Kidney tubule cell (primary cell): ENCODE results near the gene ZC3H15.

ENCODE experiments used
- DNase-seq: peaks from one replicate; pipeline ENCODE4 v3.0.0-alpha.2; 2018; ENCODE audit warnings: low spot score

The ZC3H15 gene

DNA sequence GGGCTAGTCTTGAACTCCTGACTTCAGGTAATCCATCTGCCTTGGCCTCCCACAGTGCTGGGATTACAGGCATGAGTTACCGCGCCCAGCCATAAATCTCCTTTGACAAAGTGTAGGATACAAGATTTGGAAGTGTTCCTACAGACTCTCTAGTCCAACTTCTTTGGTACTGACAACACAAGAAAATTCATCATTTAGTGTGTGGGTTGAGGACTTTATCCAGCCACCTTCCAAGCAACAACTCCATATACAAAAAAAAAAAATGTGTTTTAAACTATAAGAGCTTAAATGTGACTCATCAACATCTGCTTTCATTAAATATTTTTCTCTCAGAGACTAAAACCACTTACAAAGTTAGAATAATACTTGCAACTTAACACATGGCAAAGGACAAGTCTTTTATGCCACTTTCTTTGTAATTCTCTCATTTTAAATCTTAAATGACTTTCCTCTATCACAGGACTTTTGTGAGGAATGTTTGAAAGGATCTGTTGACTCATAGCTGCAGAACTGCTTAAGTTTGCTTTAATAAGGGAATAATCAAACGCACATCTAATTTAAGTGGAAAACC lies 57.6 kb downstream of the ZC3H15 start:
- DNase-seq, result peak; percentile 69

DNA sequence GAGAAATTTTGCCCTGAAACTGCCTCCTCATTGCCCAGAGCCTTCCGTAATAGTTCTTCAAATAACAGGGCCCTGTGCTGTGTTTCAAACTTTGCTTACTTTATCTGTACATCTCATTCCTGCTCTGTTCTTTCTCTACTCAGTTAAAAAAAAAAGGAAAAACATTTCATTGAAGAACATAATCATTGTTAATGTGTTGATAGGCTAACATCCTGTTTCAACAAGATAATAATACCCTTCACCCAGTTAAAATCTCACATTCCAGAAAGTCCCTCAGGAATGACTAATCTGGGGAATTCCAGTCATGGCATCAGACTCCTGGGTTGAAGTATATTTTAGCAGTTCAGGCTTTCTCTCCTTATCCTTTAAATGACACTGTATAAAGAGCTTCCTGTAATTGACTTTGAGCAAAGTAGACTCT lies 58.2 kb downstream of the ZC3H15 start:
- DNase-seq, result peak; percentile 96

DNA sequence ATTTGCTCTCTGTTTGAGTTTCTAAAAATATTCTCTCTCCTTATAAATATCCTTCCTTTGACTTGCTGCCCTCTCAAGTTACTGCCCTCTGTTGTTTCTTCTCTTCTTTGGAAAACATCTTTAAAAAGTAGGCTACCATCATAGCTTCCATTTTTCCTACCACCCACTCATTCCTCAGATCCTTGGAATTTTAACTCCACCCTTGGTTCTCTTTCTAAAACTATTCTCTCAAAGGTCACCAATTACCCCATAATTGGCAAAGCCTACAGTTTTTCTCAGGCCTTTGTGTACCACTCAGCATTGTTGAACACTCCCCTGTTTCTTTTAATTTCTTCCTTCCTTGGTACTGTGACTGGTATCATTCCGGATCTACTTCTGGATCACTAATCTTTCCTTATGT lies 60.8 kb downstream of the ZC3H15 start:
- DNase-seq, result no peak

DNA sequence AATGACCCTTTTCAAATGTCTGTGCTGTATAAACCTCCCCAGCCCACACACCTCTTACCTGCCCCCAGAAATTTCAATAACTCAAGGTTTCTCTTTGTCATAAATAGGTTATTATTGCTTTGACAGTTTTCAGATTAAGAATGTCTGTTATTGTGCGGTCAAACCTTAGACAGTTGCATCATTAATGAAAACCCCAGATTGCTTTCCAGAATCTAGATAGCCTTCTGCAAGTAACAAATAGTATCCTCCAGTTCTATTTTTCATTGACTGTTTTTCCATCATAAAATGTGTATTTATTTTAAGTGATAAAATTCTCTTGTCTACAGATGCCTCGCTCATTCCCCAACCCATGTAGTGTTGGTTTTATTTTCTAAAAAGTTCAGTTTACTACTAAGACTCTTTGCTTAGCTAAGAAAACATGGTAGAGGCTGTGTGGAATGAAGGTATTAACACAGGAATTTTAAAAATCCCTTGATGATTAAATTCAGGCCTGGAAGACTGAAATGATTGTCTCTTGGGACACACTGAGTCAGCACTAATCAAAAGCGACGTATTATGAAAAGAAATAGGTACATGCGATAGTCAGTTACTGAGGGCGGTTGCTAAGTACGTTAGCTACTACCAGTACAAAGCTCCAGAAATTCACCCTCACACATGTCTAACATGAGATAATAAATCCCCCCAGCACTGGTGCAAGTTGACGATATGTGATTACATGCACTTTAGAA lies 65.4 kb downstream of the ZC3H15 start:
- DNase-seq, result no peak

DNA sequence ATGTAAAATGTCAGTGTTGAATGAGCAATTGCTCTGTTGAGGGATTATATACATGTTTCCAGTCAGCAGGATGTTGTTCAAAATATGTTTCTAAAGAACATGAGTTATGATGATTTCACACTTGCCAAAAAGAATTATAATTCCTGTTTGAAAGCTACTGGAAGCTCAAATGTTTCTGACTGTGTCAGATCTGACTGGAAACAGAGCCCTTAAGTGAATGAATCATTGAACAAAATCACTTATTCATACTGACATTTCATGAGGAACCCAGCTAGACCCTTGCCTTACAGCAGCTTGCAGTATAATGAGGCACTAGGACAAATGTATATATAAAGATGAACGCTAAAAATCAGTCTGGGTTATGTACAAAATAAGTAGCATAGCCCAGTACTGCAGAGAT lies 68.4 kb downstream of the ZC3H15 start:
- DNase-seq, result peak; percentile 37

DNA sequence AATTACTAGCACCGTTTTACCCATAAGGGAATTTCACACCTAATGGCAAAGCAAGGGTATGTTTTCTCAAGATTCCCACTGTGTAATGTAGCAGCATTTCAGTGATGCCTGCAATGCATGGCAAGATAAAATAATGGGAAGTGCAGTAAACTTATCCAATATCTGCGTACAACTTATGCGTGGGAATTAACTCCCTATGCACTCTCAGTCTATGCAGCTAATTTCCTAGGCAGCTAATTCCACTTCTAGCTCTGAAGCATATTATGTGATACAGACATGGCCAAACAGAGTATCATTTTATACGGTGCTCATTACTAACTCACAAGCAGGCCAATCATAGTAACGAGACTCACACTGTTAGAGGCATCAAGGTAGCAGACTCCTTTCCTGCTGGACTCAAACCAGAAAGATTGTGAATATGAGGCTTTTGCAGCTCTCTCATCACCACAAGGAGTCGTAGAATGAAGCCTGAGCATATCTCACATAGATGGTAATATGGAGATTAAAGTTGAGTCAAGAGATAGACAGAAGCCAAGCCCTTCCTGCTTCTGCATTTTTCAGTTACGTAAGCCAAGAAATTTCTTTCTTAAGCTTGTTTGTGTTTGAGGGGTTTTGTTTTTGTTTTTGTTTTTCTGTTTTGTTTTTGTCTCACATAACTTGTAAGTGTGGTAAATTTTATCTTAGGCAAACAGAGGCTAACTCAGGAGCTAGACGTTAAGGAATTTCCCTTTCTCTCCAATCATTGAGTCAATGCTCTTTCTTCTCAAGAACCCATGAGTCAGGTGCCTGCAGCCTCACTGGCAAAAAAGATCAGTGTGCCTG lies 69.0 kb downstream of the ZC3H15 start:
- DNase-seq, result peak; percentile 58

DNA sequence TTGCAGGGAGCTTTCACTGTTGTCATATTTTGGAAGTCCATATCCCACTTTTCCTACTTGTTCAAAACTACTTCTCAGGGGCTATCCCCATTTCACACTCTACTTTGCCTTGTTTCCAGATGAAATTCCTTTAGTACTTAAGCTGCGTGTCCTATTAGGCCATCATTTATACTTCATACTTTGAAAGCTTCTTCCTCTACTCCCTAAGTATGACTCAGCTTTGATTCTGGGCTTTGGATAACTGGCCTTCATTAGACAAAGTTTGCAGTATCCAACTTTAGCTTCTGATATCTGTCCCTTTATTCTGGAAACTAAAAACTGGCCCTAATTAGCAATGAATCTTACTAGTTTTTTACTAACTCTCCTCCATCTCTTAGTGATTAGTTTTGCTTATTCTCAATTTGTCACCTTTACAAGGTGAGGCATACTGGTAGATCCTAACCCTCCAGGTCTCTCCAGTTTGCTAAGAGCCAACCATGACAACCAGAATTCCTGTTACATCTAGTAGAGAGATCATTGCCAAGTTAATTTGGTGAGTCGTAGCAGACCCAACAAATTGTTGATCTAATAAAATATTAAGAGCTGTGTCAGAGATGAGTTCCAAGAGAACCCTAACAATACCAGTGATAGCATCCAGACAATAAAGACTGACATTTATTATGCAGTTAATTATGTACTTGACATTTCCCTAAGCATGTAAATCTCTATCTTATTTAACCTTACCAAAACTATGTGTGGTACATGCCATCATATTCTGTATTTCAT lies 72.6 kb downstream of the ZC3H15 start:
- DNase-seq, result peak; percentile 61
